HG03439 (cell line): ENCODE measurements around the gene MYH14.
"Not testable (repeated sequence)": the region's sequence is repeated elsewhere in the genome, so short reads cannot be mapped to it uniquely, and the experiment has no call there.

Experiments used
- ATAC-seq: cut with Tn5 transposase; IDR thresholded peaks from one replicate; pipeline ENCODE4 v1.9.1; 2021; ENCODE audit warnings: mild to moderate bottlenecking, moderate library complexity; ENCODE audit not compliant: unreplicated experiment

Gene MYH14

DNA sequence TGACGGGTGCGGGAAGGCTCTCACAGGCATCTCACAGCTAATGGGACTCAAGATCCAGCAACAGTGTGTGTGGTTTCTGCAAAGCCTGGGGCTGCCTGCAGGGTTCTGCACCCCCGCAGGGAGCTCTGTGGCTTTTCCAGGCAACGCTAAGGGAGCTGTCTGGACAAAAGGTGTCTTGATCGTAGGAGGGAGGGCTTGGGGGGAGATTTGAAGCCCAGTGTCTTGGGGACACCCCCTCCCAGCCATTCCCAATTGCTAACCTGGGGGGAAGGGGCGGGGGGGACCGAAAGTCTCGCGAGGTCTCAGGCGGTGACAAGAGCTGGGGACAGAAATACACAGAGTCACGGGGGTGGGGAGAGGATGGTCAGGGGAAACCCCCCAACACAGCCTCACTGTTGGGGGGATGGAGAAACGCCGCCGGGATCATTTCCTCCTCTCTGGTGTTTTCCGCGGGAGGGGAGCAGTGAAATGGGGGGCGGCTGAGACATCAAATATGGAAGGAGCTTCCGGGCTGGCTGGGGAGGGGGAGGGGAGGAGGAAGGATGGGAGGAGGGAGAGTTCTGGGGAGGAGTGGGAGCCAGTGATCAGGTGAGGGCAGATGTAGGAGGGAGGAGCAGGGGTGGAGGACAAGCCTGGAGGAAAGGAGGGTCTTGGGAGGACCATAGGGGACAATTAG, 112.5 kb downstream of the MYH14 start:
- ATAC-seq, result no peak

DNA sequence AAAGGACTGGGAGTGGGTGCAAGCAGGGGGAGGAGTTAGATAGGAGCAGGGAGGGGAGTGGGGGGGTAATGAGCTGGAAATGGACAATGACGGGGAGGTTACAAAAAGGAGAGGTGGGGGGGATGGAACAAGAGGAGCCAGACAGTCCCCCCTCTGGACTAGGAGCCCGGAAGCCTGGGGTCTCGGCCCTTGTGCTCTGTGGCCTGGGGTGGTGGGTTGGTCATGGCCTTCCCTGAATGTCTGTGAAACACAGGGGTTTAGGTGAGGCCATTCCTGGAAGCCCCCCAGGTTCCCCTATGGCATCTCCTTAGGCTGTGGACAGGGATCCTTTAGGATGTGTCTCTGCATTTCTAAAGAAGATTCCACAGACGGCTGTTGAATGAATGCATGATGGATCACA, 113.7 kb downstream of the MYH14 start:
- ATAC-seq, result no peak

DNA sequence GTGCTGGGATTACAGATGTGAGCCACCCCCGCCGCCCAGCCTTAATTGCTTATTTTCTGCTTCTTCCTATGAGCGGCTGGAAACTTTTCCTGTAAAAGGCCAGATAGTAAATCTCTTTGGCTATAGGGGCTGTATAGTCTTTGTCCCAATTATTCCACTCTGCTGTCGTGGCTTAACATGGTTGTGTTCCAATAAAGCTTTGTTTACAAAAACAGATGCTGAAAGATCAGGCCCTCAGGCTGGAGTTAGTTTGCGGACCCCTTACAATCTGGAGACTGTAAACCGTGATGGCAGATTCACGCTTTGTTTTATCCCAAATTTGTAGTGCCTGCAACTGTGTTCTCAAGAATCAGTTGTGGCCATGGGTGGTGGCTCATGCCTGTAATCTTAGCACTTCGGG, 115.0 kb downstream of the MYH14 start:
- ATAC-seq, result no peak

DNA sequence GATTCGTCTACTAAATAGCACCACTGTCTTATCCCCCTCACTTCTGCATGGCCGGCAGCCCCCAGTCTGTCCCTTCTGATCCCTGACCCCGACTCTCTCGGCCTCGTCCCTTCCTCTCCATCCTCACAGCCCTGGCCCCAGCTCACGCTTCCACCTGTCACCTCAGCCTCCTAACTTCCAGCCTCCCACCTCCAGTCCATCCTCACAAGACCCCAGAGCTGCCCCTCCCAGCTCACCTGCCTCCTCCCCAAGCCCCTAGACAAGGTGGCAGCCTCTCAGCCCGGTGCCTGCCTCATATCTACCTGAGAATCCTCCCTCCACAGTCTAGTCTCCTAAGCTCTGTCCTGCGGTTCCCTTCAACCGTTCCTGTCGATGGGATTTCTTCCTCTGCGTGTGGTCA, 115.7 kb downstream of the MYH14 start:
- no peak for ATAC-seq

DNA sequence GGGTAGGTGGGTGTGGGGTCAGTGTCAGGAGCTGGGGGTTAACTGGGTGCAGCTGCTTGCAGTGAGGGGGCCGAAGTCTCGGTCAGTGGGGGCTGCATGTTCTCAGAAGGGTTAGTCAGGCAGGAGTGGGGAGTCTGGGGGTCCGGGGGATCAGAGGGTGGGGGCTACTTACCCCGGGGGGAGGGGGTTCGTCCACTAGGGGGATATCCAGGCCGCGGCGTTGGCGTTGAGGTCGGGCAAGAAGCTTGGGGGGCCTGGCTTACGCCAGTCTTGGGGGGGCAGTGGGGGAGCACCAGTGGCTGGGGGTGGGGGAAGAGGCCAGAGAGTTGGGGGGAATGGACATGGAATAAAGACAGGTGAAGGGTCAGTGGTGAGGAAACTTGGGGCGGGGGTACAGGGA, 116.6 kb downstream of the MYH14 start:
- no peak for ATAC-seq

DNA sequence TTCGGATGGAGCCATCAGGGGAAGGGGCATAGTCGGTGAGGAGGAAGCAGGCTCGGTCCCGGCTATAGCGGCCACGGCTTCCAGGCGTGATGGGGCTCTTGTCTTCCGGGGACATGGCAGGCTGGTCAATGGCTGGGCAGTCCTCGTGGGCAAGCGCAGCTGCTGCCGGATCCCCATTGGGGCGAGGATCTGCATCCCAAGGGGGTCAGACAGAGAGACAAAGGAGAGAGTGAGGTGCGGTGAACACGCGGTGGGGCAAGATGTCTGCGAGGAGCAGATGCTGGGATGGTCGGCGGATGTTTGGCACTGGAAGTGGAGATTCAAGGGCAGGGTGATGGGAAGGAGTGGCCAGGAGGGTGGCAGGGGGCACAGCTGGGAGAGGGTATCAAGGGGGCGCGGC, 117.2 kb downstream of the MYH14 start:
- no peak for ATAC-seq

DNA sequence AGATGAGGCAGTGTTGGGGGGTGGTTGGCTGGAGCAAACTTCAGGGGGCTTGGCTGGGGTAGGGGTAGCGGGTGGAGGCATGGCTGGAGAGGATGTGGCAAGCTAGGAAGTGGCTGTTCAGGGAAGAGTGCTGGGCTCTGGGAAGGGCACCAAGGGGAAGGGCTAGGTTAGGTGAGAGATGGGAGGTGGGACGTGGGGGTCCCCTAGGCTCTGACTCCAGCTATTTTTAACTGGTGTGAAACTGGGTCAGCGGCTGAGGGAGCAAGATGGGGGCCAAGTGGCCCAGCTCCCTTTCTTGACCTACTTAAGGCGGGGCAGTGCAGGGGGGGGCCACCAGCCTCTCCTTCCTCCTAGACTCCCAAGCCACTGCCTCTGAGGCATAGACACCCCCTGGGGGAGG, 118.4 kb downstream of the MYH14 start:
- ATAC-seq, result no peak

DNA sequence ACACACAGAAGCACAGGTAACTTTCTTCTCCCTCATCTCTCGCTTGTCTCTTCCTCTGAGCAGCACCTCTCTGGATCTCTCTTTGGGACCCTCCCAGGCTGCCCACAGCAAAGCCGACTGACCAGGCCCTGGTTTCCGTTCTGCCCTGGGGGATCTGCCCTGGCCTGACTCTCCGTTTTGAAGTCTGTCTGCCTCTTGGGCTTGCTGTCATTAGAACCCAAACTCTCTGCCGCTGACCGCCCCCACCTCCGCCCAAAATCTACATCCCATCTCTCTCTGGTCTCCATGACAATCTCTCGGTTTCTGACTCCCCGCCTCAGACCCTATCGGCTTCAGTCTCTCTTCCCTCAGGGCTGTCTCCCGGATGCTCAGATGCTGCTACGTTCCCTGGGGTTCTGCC, 118.8 kb downstream of the MYH14 start:
- ATAC-seq, result no peak

DNA sequence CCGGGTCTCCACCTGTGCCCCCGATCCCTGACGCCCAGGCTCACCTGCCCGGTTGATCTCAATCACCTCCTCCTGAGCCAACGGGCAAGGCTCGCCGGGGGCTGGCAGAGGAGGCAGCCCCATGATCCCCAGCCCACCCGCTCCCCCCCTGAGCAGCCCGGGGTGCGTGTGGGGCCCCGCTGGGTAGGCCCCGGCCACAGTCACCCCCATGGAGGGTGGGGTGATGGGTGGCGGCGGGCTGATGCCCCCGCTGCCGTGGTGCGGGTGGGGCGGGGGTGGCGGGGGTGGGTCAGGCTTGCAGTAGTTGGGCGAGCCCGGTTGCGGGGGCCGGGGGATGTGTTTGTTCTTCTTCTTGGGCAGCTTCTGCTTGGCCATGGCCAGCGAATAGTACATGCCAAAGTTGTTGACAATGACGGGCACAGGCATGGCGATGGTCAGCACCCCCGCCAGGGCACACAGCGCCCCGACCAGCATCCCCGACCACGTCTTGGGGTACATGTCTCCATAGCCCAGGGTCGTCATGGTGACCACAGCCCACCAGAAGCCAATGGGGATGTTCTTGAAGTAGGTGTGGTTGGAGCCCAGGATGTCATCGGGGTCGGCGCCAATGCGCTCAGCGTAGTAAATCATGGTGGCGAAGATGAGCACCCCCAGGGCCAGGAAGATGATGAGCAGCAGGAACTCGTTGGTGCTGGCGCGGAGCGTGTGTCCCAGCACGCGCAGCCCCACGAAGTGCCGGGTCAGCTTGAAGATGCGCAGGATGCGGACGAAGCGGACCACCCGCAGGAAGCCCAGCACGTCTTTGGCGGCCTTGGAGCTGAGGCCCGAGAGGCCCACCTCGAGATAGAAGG, 119.7 kb downstream of the MYH14 start:
- ATAC-seq, result no peak

DNA sequence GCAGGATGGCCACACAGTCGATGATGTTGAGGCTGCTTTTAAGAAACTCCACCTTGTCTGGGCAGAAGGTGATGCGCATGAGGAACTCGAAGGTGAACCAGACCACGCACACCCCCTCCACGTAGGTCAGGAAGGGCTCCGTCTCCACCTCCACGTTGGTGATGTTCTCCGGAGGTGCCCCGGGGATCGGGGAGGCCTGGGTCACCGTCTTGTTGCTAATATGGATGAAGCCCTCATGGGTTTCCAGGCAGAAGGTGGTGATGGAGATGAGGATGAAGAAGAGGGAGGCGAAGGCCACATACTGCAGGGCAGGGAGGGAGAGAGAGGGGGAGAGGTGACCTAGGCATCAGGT, 120.3 kb downstream of the MYH14 start:
- no peak for ATAC-seq

DNA sequence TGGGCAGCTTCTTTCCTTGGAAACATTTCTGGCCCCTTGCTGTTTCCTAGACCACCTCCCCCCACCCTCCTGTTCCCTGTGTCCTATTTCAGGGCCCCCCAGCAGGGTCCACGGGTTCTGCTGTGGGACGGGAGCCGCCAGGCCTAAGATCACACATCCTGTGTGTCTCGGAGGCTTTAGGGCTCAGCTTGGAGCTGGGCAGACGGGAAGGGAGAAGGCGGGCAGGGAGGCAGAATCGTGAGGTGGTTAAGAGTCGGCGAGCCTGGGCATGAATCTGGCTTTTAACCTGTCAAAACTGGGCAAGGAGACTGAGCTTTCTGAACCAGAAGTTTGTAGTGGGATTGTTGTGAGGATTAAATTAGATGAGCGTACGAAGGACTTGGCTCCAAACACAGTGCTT, 120.9 kb downstream of the MYH14 start:
- no peak for ATAC-seq

DNA sequence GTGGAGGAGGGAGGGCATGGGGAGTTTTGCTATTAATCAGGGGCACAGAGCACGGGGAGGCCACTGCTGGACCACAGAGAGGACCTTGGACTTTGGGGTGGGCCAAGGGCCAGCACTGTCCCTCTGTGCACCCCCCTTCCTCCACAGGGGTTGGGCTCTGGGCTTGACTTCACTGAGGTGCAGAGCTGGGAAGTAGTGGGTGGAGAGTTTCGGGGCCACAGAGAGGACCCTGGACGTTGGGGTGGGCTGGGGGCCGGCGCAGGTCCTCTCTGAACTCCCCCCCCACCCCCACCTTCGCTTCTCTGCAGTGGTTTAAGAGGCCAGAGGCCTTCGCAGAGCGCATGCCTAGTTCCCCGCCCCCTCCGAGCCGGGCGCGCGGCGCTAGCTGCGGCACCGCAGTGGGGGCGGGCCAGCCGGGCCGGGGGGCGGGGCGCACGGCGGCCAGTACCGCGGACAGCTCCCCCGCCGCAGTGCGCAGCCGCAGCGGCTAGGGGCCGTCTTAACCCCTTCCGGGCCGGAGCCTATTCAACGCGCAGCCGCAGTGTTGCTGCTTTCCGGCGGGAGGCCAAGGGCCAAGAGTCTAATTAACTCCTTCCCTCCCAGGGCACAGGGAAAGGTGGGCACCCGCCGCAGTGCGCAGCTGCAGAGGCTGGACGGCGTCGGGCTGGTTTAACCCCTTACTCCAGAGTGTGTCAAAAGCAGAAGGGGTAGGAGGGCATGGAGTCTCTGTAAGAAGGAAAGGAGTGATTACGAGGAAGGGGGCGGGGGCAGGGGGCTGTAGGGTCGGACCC, 122.1 kb downstream of the MYH14 start:
- no peak for ATAC-seq

DNA sequence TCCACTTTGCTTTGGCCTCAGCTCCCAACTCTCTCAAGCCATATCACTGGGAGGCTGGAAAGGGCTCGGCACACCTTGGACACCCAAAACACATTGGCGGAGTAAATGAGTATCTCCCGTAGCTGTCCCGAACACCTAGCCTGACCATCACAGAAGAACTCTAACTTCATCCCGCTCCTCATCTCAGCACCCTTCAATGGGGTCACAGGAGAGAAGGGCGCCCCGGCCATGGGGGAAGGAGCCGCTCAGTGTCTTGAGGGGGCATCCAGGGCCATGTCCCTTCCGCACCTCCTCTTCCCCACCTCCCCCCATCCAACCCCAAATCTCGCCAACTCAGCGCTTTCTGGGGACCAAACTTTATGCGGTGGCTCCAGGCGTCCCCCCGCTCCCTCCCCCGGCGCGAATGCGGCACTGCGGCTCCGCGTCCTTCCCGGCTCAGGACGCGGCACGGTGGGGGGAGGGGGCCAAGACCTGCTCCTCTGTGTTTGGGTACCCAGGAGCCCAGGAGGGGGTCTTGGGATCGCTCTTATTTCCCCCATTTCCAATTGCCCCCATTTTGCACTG, 122.8 kb downstream of the MYH14 start:
- no peak for ATAC-seq

DNA sequence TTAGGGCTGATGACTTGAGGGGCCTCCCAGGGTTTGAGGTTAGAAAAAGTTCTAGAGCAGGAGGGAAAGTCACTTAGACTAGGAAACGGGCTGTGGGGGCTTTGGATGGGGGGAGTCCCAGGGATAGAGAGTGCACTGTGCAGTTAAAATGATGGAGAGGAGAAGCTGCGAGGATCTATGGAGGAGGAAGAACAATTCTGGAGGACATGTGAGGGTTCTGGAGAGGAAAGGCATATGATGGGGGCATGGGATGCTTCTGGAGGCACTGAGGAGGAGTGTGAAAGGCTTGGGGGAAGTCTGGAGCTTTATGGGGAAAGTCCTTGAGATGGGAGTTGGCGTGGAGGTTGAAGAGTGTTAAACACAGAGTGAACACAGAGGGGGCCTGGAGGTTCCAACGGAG, 123.6 kb downstream of the MYH14 start:
- ATAC-seq, result no peak

DNA sequence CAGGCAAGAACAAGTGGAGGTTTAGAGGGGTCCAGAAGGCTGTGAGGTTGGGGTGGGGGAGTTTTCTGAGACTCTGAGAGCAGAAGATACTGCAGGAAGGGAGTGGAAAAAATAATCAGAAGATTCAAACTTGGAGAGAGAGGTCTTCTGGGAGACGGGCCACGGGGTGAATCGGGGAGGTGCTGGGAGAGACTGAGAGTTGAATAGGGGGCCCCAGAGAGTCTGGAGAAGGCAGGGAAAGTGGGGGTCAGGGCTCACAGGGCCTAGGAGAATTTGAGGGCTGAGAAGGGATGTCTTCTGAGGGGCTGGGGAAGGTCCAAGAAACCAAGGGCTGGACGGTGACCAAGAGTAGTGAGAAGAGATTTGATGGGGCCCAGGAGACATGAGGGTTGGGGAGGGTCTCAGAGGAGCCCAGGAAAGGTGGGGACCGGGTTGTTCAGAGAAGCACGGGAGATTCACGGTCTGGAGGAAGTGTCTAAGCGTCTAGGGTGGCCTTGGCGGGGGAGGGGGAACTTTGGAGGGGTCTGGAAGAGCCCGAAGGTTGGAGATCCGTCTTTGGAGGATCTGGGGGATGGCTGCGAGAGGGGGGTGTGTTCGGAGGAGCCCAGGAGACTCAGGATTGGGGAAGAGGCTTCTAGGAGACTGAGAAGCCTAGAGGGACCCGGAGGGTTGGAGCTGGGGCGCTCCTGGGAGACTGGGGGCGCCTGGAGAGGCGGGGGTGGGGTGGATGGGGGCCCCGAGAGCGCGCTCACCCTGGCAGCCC, 124.2 kb downstream of the MYH14 start:
- no peak for ATAC-seq

DNA sequence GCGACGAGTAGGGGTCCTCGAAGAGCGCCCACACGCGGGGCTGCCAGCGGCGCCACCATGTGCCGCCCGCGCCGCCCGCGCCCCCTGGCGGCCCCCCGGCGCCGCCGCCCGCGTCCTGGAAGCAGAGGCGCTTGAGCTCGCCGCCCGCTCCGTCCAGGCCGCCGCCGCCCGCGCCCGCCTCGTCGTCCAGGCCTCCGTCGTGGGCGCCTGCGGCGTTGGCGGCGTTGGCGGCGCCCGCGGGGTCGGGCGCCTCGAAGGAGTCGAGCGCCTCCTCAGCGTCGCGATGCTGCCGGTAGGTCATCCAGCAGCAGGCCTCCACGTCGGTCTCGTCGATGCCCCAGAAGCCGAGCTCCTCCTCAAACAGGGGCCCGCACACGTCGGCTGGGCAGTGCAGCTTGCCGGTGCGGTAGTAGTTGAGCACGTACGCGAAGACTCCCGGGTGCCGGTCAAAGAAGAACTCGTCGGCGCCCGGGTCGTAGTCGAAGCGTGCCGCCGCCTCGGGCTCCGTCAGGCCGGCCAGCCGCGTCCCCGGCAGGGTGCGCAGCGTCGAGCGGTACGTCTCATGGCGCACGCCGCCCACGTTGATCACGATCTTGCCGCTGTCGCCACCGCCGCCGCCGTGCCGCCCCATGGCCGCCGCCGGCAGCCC, 124.9 kb downstream of the MYH14 start:
- ATAC-seq, result peak; percentile 1

DNA sequence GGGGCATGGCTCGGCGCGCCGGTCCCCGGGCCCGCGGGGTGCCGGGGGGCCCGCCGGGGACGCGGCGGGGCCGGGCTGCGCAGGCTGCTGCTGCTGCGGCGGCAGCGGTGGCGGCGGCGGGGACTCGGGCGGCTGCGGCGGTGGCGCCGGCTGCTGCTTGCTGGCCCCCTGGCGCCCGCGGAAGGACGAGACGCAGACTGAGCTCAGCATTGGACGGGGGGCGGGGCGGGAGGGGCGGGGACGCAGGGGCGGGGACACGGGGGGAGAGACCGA, 125.4 kb downstream of the MYH14 start:
- peak; percentile 7 for ATAC-seq

DNA sequence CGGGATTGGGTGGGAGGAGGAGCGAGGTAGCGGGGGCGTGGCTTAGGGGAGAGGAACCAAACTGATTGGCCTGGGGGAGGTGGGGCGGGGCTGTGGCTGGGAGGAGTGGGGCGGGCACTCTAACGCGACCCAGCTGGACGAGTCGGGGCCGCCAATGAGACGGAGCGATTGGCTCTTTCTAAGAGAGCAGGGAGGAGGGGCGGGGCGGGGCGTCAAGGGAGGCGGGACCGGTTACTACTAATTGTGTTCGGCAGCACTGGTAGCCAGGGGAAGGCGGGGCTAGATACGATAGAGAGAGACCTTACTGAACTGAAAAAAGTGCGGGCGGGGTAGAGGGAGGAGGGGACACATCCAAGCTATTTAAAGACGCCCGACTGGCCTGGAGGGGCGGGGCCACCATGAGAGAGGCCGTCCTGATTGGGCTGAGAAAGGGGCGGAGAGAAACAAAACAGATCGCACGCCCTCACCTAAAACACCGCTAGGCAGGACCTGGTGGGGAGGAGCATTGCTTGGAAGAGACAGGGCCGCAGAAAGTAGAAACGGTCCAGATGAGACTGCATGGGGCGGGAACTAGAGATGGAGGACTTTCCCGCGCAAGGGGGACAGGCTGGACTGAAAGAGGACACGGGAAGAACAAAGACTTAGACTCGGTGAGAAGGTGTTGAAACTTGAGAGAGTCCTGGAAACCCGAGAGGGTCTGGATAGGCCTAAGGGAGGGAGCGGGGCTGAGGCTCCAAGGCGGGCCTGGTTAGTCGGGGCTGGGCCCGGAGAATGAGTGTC, 125.9 kb downstream of the MYH14 start, which contains the start of gene KCNC3:
Gene KCNC3 (minus strand): TSS at position 232 of the 780 bp plus-strand sequence. CDS start 295 bp downstream, outside the sequence.
- peak; percentile 57 for ATAC-seq

DNA sequence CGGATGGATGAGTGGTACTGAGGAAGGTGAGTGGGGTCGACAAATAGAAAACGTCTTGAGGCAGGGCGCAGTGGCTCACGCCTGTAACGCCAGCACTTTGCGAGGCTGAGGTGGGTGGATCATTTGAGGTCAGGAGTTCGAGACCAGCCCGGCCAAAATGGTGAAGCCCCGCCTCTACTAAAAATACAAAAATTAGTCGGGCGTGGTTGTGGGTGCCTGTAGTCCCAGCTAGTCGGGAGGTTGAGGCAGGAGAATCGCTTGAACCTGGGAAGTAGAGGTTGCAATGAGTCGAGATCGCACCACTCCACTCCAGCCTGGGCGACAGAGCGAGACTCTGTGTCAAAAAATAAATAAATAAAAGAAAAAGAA, 126.5 kb downstream of the MYH14 start:
- ATAC-seq, result not testable (repeated sequence)
